Astrocyte (in vitro differentiated cells and primary cell): ENCODE data around the gene CELF3.

Source experiments
- CTCF ChIP-seq: IDR thresholded peaks from 2 replicates; pipeline ENCODE4 v1.5.1; 2011; ENCODE audit warnings: low read depth, mild to moderate bottlenecking, inconsistent platforms, low read length, moderate library complexity; ENCODE audit not compliant: insufficient read depth
- EZH2 ChIP-seq: IDR thresholded peaks from 2 replicates; pipeline ENCODE4 v1.6.1; 2012; ENCODE audit warnings: mild to moderate bottlenecking, low read length, inconsistent platforms; ENCODE audit not compliant: insufficient read depth

- TF ChIP-seq CTCF (no peak), EZH2 (no peak)
These were observed 20.4 kb upstream of the CELF3 start for GRCh38 chr1:151737026-151737425.
